ENCODE data around the gene OLFM2. TPM values are rescaled to one million over a fixed set of nuclear protein-coding genes. Genes with fewer than 3 reads are reported as not detected.

The OLFM2 gene
- total and polyA plus RNA-seq, 2 donors (not counting 1 experiment from before 2014, with no cell fraction given) = 0.66 to 11.6 TPM

GRCh38 chr19:9878511-9879196 lies 57.7 kb downstream of the OLFM2 start:
- Histone ChIP-seq H3K4me1 (ENCODE audit: control insufficient read depth, extremely low read depth, insufficient read depth, low read length) (no peaks in the 10 kb centered on the region), H3K9me3 (ENCODE audit: control insufficient read depth, insufficient read depth, low read depth, low read length) (no peaks in the 10 kb centered on the region), H3K79me2 (ENCODE audit: control insufficient read depth, insufficient read depth, low read length) (no peaks in the 10 kb centered on the region), H3K36me3 (ENCODE audit: control insufficient read depth, insufficient read depth, low read length) (no peaks in the 10 kb centered on the region), H3K4me2 (ENCODE audit: extremely low read depth, insufficient read depth, low read length) (no peak overlapping the region), H3K27ac (ENCODE audit: insufficient read depth, low read length) (no peak overlapping the region), H3K27me3 (ENCODE audit: control insufficient read depth, insufficient read depth, low read length) (no peaks in the 10 kb centered on the region), H2AFZ (ENCODE audit: low read length) (no peak overlapping the region), H4K20me1 (ENCODE audit: control insufficient read depth, extremely low read depth, insufficient read depth, low read length) (no peaks in the 10 kb centered on the region), H3K9ac (ENCODE audit: insufficient read depth, low read length) (no peak overlapping the region), H3K4me3 (replicated peaks in 1 of 4; ENCODE audit: control extremely low read depth in 1 of 4, insufficient read depth in 1 of 4, low read depth in 3 of 4, low read length in 4 of 4) (no peak overlapping the region)
- DNase-seq (ENCODE audit: low read depth in 2 of 2) = no peak
- TF ChIP-seq EZH2 (IDR thresholded peaks at IDR 0.05; ENCODE audit: low read length, missing control alignments) (no peak), CTCF (conservative IDR thresholded peaks at IDR 0.05 in 1 of 2, IDR thresholded peaks at IDR 0.05 in 1 of 2; ENCODE audit: low read depth in 1 of 2, low read length in 2 of 2) (no peak)

GRCh38 chr19:9877780-9878510 lies 58.4 kb downstream of the OLFM2 start:
- Histone ChIP-seq H3K4me2 (ENCODE audit: extremely low read depth, insufficient read depth, low read length) (no peak overlapping the region), H3K27ac (ENCODE audit: insufficient read depth, low read length) (no peak overlapping the region), H3K4me1 (ENCODE audit: control insufficient read depth, extremely low read depth, insufficient read depth, low read length) (no peaks in the 10 kb centered on the region), H3K36me3 (ENCODE audit: control insufficient read depth, insufficient read depth, low read length) (no peaks in the 10 kb centered on the region), H3K4me3 (replicated peaks in 1 of 4; ENCODE audit: control extremely low read depth in 1 of 4, insufficient read depth in 1 of 4, low read depth in 3 of 4, low read length in 4 of 4) (no peak overlapping the region), H2AFZ (ENCODE audit: low read length) (no peak overlapping the region), H3K9ac (ENCODE audit: insufficient read depth, low read length) (no peak overlapping the region), H4K20me1 (ENCODE audit: control insufficient read depth, extremely low read depth, insufficient read depth, low read length) (no peaks in the 10 kb centered on the region), H3K79me2 (ENCODE audit: control insufficient read depth, insufficient read depth, low read length) (no peaks in the 10 kb centered on the region), H3K9me3 (ENCODE audit: control insufficient read depth, insufficient read depth, low read depth, low read length) (no peaks in the 10 kb centered on the region), H3K27me3 (ENCODE audit: control insufficient read depth, insufficient read depth, low read length) (no peaks in the 10 kb centered on the region)
- DNase-seq (ENCODE audit: low read depth in 2 of 2) = peak; percentile 30 to 59
- TF ChIP-seq EZH2 (IDR thresholded peaks at IDR 0.05; ENCODE audit: low read length, missing control alignments) (no peak), CTCF (conservative IDR thresholded peaks at IDR 0.05 in 1 of 2, IDR thresholded peaks at IDR 0.05 in 1 of 2; ENCODE audit: low read depth in 1 of 2, low read length in 2 of 2) (no peak)

- no peak for DNase-seq (ENCODE audit: low read depth in 2 of 2)
Measured at GRCh38 chr19:9875796-9876195, 60.5 kb downstream of the OLFM2 start.

More at GRCh38 chr19:9875796-9876195, 60.5 kb downstream of the OLFM2 start:
- TF ChIP-seq CTCF (conservative IDR thresholded peaks at IDR 0.05 in 1 of 2, IDR thresholded peaks at IDR 0.05 in 1 of 2; ENCODE audit: low read depth in 1 of 2, low read length in 2 of 2) (no peak), EZH2 (IDR thresholded peaks at IDR 0.05; ENCODE audit: low read length, missing control alignments) (no peak)
- H3K9ac ChIP-seq (ENCODE audit: insufficient read depth, low read length) = no peak overlapping the region
- no peaks in the 10 kb centered on the region for H4K20me1 ChIP-seq (ENCODE audit: control insufficient read depth, extremely low read depth, insufficient read depth, low read length)
- no peaks in the 10 kb centered on the region for H3K36me3 ChIP-seq (ENCODE audit: control insufficient read depth, insufficient read depth, low read length)
- H3K27me3 ChIP-seq (ENCODE audit: control insufficient read depth, insufficient read depth, low read length) = no peaks in the 10 kb centered on the region
- H3K4me2 ChIP-seq (ENCODE audit: extremely low read depth, insufficient read depth, low read length) = no peak overlapping the region
- H3K79me2 ChIP-seq (ENCODE audit: control insufficient read depth, insufficient read depth, low read length) = no peaks in the 10 kb centered on the region
- H2AFZ ChIP-seq (ENCODE audit: low read length) = no peak overlapping the region
- H3K4me3 ChIP-seq (replicated peaks in 1 of 4; ENCODE audit: control extremely low read depth in 1 of 4, insufficient read depth in 1 of 4, low read depth in 3 of 4, low read length in 4 of 4) = no peak overlapping the region
- no peak overlapping the region for H3K27ac ChIP-seq (ENCODE audit: insufficient read depth, low read length)
- no peaks in the 10 kb centered on the region for H3K4me1 ChIP-seq (ENCODE audit: control insufficient read depth, extremely low read depth, insufficient read depth, low read length)
- H3K9me3 ChIP-seq (ENCODE audit: control insufficient read depth, insufficient read depth, low read depth, low read length) = no peaks in the 10 kb centered on the region
